SU-DHL-6 (cell line): ENCODE results near the gene ARHGDIA.
A peak's percentile ranks its signal among the peaks of the same experiment; 100 is the strongest.

Experiments used
- H2AFZ ChIP-seq: fragments of 200-600 bp; sonication (generic); 2 replicates; pipeline ENCODE4 v1.6.1; 2014; ENCODE audit warnings: low read depth, mild to moderate bottlenecking, moderate library complexity, mixed read lengths, antibody characterized with exemption, low read length; ENCODE audit not compliant: severe bottlenecking
- H3F3A ChIP-seq: fragments of 200-600 bp; shearing (Covaris generic); 2 replicates; pipeline ENCODE4 v1.6.0; 2016; ENCODE audit warnings: antibody characterized with exemption, mild to moderate bottlenecking; ENCODE audit not compliant: insufficient read depth
- H3K27ac ChIP-seq: fragments of 200-600 bp; sonication (generic); 2 replicates; pipeline ENCODE4 v1.5.1; 2016; ENCODE audit warnings: low read depth, mild to moderate bottlenecking, low read length, moderate library complexity, mixed read lengths
- H3K27me3 ChIP-seq: fragments of 200-600 bp; sonication (generic), shearing (Covaris generic); 2 replicates; pipeline ENCODE4 v1.6.0; 2014; ENCODE audit warnings: mild to moderate bottlenecking, low read length
- H3K36me3 ChIP-seq: fragments of 200-600 bp; sonication (generic); 2 replicates; pipeline ENCODE4 v1.6.1; 2014; ENCODE audit warnings: mild to moderate bottlenecking, low read length, mixed read lengths
- H3K4me2 ChIP-seq: fragments of 300-600, 200-600 bp; shearing (Covaris generic), sonication (generic); 2 replicates; pipeline ENCODE4 v1.6.0; 2014; ENCODE audit warnings: low read length, low read depth, mild to moderate bottlenecking; ENCODE audit not compliant: poor library complexity, severe bottlenecking
- H3K4me3 ChIP-seq: fragments of 200-600 bp; sonication (generic); 2 replicates; pipeline ENCODE4 v1.5.1; 2014; ENCODE audit warnings: antibody characterized with exemption, low read length, mild to moderate bottlenecking, mixed read lengths; ENCODE audit not compliant: insufficient read depth, poor library complexity, severe bottlenecking
- H3K79me2 ChIP-seq: fragments of 200-600 bp; sonication (generic); 2 replicates; pipeline ENCODE4 v1.6.1; 2014; ENCODE audit warnings: mild to moderate bottlenecking, low read length, moderate library complexity; ENCODE audit not compliant: insufficient read depth
- H3K9ac ChIP-seq: fragments of 200-600 bp; sonication (generic); 2 replicates; pipeline ENCODE4 v1.7.0; 2014; ENCODE audit warnings: mild to moderate bottlenecking, low read length
- H3K9me2 ChIP-seq: fragments of 200-600 bp; sonication (generic); replicated peaks from 2 replicates; pipeline ENCODE4 v1.6.1; 2014; ENCODE audit warnings: low read length; ENCODE audit not compliant: insufficient read depth
- H3K9me3 ChIP-seq: fragments of 200-600 bp; sonication (generic); 2 replicates; pipeline ENCODE4 v1.6.1; 2014; ENCODE audit warnings: low read length, mixed read lengths; ENCODE audit not compliant: insufficient read depth
- H4K20me1 ChIP-seq: fragments of 200-600 bp; sonication (generic); 2 replicates; pipeline ENCODE4 v1.6.1; 2014; ENCODE audit warnings: low read depth, mild to moderate bottlenecking, antibody characterized with exemption, low read length, moderate library complexity, mixed read lengths
- CTCF ChIP-seq: fragments of 200-600 bp; sonication (generic); IDR thresholded peaks from one replicate; pipeline ENCODE4 v1.5.1; 2017; ENCODE audit warnings: antibody characterized with exemption, mild to moderate bottlenecking, low read length, moderate library complexity; ENCODE audit not compliant: insufficient read depth, poor library complexity, severe bottlenecking
- EZH2phosphoT487 ChIP-seq: fragments of 200-600 bp; sonication (generic), shearing (Covaris generic); conservative IDR thresholded peaks from 2 replicates; pipeline ENCODE4 v1.6.1; 2018; ENCODE audit warnings: mild to moderate bottlenecking, antibody characterized with exemption, low read length, moderate library complexity, mixed read lengths

Gene ARHGDIA

GRCh38 chr17:81858967-81859905, 11.9 kb downstream of the ARHGDIA start:
- Histone ChIP-seq H4K20me1 (0 out of 2 replicates have a peak, but pooled peaks cover 3% of the 10 kb centered on the region), H3K4me3 (peak overlapping the region; percentile 87), H3K79me2 (peaks cover 59% of the 10 kb centered on the region), H3K27ac (peak overlapping the region; percentile 54), H3K9ac (peak overlapping the region; percentile 90), H3K9me2 (no peaks in the 10 kb centered on the region), H3K36me3 (peaks cover 5% of the 10 kb centered on the region), H2AFZ (no peak overlapping the region), H3K9me3 (no peaks in the 10 kb centered on the region), H3K4me2 (peak overlapping the region; percentile 81), H3F3A (peaks cover 4% of the 10 kb centered on the region; the same call in 1 of the 2 replicates), H3K27me3 (no peaks in the 10 kb centered on the region)
- TF ChIP-seq CTCF (no peak), EZH2phosphoT487 (no peak)

- Histone ChIP-seq H3K4me2 (peak overlapping the region; percentile 81), H3K79me2 (peaks cover 56% of the 10 kb centered on the region), H4K20me1 (0 out of 2 replicates have a peak, but pooled peaks cover 3% of the 10 kb centered on the region), H2AFZ (no peak overlapping the region), H3K9ac (no peak overlapping the region; the same call in 1 of the 2 replicates), H3K9me2 (no peaks in the 10 kb centered on the region), H3K36me3 (peaks cover 5% of the 10 kb centered on the region), H3K4me3 (no peak overlapping the region), H3K27ac (no peak overlapping the region), H3K9me3 (no peaks in the 10 kb centered on the region), H3K27me3 (no peaks in the 10 kb centered on the region), H3F3A (peaks cover 4% of the 10 kb centered on the region; the same call in 1 of the 2 replicates)
- TF ChIP-seq EZH2phosphoT487 (no peak), CTCF (no peak)
Observed at GRCh38 chr17:81858170-81858966, 12.8 kb downstream of the ARHGDIA start.

GRCh38 chr17:81854974-81855774, 16.0 kb downstream of the ARHGDIA start:
- Histone ChIP-seq H3K27me3 (no peaks in the 10 kb centered on the region), H2AFZ (no peak overlapping the region), H3K4me2 (no peak overlapping the region), H3K36me3 (peaks cover 10% of the 10 kb centered on the region), H4K20me1 (0 out of 2 replicates have a peak, but pooled peaks cover 3% of the 10 kb centered on the region), H3K4me3 (no peak overlapping the region), H3K9ac (no peak overlapping the region), H3K79me2 (peaks cover 37% of the 10 kb centered on the region), H3K27ac (no peak overlapping the region), H3F3A (no peaks in the 10 kb centered on the region), H3K9me2 (no peaks in the 10 kb centered on the region), H3K9me3 (no peaks in the 10 kb centered on the region)
- TF ChIP-seq EZH2phosphoT487 (no peak), CTCF (no peak)
